ENCODE results near the gene ITGB5. TPM values are rescaled to one million over a fixed set of nuclear protein-coding genes. Genes with fewer than 3 reads are reported as not detected.

The ITGB5 gene
- total RNA-seq, 1 donor from 2014 or later: 70.0 TPM

DNA sequence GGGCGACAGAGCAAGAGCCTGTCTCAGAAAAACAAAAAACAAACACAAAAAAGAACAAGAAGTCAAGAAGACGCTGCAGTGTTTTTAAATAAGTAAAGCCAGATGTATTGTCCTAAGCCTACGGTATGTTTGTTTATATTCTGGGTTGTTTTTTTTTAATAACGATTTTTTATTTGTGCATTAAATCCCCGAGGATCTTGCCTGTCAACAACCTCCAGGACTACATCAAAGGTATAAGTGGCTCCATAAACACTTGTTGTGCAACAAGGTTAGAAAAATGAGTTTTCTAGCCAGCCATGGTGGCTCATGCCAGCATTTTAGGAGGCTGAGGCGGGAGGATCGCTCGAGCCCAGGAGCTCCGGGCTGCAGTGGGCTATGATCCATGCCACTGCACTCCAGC, 26.1 kb downstream of the ITGB5 start:
- no peak for DNase-seq (ENCODE audit: low read depth in 2 of 2)

DNA sequence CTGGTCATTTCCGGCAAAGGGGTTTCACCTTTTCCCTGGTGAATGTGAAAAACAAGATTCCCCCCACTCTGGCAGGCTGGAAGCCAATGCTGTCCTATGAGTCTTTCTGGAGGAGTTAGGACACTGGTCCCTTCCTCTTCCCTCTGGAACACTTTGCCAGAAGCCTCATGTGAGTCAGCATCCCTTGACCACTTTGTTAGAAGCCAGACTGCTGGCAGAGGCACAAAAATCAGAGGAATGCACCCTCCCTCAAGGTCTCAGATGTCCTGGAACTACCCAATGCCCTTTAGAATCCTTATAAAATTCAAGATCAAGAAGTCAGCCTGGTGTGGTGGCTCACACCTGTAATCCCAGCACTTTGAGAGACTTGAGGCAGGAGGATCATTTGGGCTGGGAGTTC, 26.6 kb downstream of the ITGB5 start:
- DNase-seq (ENCODE audit: low read depth in 2 of 2): peak; percentile 24 to 95

GRCh38 chr3:124859025-124859424, 28.1 kb downstream of the ITGB5 start:
- peak in 1 of 2 donors; percentile 93 for DNase-seq (ENCODE audit: low read depth in 2 of 2)

GRCh38 chr3:124858275-124858674, 28.9 kb downstream of the ITGB5 start:
- DNase-seq (ENCODE audit: low read depth in 2 of 2): peak in 1 of 2 donors; percentile 50

DNA sequence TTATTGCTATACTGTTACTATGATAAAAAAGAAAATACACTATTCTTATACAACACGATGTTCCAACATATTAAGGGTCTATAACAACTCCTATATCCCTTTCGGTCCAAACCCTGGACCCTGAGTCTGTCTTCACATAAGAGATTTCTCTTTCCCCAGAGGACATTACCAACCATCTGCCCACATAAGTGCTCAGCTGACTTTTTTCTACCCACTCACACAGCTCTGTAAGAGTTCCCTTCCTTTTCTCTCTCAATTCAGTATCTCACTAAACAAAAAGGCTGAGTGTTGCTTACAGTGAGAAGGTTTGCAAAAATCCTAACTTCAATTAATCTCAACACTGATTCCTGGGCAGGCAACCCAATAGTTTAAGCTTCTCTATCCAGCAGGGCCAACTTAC, 30.5 kb downstream of the ITGB5 start:
- DNase-seq (ENCODE audit: low read depth in 2 of 2): no peak

DNA sequence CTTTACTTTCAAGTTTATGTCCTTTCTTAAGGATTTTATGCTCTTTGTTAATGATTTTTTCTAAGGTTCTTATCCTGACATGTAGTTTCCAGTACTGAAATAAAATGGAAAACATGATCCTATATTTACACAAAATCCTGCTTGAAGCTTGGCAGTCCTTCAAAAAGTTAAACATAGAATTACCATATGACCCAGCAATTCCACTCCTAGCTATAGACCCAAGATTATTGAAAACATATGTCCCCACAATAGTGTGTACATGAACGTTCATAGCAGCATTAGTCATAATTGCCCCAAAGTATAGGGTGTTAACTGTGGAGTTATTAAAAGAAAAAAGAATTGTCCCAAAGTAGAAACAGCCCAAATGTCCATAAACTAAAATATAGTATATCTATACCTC, 33.2 kb downstream of the ITGB5 start:
- no peak for DNase-seq (ENCODE audit: low read depth in 2 of 2)

DNA sequence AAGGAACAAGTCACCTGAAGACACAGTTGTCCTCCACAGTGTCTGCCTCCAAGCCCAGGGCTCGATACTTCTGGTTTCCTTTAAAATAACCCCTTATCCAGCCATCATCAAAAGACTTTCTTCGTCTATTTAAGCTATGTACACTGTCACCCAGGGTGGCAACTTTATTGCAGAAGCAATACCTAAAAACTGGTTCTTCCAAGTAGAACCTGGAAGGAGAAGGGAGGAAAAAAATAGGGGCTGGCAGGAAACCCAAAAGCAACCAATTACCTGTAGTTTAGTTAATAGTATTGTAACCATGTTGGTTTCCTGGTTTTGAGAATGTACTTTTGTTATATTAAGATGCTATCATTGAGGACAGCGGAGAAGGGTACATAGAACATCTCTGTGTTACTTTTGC, 33.7 kb downstream of the ITGB5 start:
- DNase-seq (ENCODE audit: low read depth in 2 of 2): no peak

DNA sequence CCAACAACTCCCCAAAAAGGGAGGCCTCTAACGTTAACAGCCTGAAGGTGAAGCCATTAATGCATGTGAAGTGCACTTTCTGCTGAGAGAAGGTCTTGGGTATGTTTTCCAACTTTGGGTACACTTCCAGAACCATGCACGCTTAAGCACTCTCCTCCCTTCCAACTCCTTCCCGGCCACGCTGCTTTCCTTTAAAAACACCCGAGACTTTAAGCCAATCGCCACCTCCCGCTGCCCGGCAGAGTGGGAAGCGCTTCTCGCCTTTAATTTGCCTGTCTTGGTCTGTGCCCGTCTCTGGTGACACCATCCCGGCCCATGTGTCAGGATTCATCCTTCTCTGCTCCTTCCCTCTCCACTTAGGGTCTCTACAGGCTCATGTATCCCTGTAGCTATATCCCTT, 35.3 kb downstream of the ITGB5 start:
- DNase-seq (ENCODE audit: low read depth in 2 of 2): no peak

- no peak for DNase-seq (ENCODE audit: low read depth in 2 of 2)
These were observed 36.0 kb downstream of the ITGB5 start for GRCh38 chr3:124851136-124851535.

GRCh38 chr3:124850633-124851032, 36.5 kb downstream of the ITGB5 start:
- no peak for DNase-seq (ENCODE audit: low read depth in 2 of 2)

DNA sequence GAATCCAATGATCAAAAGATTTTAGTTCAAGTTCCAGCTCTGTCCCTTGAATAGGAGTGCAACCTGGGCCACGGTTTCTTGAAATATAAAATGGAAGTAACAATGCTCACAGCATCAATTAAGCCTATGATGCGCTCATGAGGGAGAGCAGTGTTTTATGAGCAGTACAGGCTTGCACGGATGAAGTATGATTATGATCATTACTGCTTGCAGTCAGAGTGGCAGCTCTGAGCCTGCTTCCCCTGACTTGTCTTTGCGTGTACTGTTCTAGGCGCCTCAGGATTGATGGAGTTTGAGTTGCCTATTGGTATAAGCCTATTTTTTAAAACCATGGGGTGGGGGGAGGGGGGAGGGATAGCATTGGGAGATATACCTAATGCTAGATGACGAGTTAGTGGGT, 37.0 kb downstream of the ITGB5 start:
- no peak for DNase-seq (ENCODE audit: low read depth in 2 of 2)

DNA sequence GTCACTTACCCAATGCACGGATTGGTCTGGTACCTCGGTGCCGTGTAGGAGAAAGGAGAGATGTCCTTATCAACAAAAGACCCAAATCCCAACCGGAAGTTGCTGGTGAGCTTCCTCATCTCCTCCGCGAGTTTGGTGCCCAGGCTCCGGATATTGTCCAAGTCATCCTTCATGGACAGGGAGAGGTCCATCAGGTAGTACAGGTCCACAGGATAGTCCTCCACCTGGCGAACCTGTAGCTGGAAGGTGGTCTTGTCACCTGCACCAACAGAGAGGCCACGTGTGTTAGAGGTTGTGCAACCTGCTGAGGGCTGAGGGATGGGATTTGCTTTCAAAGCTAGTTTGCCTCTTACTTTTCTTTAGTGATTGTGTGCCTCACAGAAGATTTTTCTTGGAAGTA, 38.9 kb downstream of the ITGB5 start:
- DNase-seq (ENCODE audit: low read depth in 2 of 2): no peak

DNA sequence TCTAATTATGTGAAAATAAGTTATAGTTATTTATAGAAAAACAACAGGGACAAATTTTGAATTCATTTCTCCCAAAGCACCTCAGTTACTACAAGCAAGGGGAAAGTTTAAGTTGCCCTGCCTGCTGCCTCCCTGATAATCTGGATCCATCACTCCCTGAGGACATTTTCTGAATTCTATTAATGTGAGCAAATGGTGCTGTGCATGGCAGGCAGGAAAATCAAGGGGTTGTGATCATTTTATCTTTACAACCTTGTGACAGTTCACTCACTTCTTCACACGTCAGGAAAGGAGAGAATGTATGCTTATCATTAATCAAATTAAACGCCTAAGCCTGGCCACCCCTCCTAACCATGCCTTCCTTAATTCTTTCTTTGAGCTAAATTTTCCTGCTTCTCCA, 39.3 kb downstream of the ITGB5 start:
- DNase-seq (ENCODE audit: low read depth in 2 of 2): no peak

DNA sequence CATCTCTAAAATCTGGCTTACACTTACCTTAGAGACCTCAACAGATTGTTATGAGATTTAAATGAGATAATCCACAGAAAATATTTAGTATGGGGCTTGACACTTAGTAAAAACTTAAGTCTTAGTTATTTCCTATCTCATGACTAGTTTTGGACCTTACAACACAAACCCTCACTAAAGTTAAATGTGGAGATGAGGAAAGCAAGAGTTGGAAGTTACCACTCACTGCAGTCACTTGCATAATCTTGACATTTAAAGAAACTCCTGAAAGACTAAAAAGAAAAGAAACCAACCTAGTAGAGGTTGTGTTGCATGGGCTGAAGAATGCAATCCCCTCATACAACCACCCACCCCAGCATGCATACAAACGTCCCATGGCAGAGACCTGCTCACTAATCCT, 40.1 kb downstream of the ITGB5 start:
- DNase-seq (ENCODE audit: low read depth in 2 of 2): no peak

GRCh38 chr3:124846189-124846588, 41.0 kb downstream of the ITGB5 start:
- no peak for DNase-seq (ENCODE audit: low read depth in 2 of 2)

- DNase-seq (ENCODE audit: low read depth in 2 of 2): peak in 1 of 2 donors; percentile 62
These were observed 41.8 kb downstream of the ITGB5 start for GRCh38 chr3:124845406-124845805.

DNA sequence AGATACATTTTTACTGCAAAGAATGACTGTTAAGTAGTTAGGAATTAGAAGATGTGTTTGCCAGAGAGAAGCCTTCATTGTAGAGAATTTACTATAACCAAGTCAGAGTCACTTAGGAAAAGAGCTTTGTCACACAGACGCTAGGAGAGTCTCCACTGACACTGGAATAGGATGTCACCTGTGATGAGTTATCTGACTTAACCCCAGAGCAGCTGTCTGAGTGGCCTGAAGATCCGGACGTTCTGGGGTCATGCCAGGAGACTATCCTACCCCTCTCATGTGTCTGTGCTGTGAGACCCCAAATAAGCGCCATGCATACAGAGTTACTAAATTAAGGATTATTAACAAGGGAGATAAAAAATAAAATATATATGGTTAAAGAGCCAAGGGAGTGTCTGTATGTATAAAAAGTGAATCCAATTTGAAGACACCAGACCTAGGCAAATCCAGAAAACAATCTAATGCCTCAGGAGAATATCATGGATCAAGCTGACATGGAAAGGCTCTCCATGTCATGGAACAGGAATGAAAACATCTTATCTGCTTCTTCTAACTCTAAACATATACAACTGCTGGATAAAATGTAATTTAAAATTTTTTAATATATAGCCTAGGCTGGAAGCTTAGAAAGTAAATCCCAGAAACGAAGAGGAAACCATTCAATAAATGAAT, 43.5 kb downstream of the ITGB5 start:
- no peak for DNase-seq (ENCODE audit: low read depth in 2 of 2)

DNA sequence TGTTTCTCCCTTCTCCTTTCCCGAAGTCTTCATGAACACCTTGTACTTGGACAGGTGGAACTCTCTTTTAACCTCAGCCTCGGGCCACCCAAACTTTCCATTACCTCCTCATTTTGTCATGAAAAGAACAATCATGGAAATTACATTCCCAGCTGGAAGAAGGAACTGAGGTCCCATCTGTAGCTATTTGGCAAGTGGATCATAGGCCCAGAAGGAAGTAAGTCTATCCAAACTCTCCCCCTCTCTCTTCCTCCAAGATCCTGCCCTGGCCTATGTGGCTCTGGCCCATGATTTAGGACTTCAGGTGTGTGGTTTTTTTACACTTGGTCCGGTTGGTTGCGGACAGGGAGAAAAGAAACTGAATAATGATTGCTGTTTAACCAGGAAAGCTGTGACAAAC, 44.1 kb downstream of the ITGB5 start:
- no peak for DNase-seq (ENCODE audit: low read depth in 2 of 2)

GRCh38 chr3:124841517-124841916, 45.6 kb downstream of the ITGB5 start:
- DNase-seq (ENCODE audit: low read depth in 2 of 2): no peak

- no peak for DNase-seq (ENCODE audit: low read depth in 2 of 2)
These were observed 46.8 kb downstream of the ITGB5 start for GRCh38 chr3:124840331-124840730.

- DNase-seq (ENCODE audit: low read depth in 2 of 2): no peak
These were observed 47.3 kb downstream of the ITGB5 start for GRCh38 chr3:124839896-124840295.

- no peak for DNase-seq (ENCODE audit: low read depth in 2 of 2)
These were observed 48.2 kb downstream of the ITGB5 start for GRCh38 chr3:124838963-124839362.

DNA sequence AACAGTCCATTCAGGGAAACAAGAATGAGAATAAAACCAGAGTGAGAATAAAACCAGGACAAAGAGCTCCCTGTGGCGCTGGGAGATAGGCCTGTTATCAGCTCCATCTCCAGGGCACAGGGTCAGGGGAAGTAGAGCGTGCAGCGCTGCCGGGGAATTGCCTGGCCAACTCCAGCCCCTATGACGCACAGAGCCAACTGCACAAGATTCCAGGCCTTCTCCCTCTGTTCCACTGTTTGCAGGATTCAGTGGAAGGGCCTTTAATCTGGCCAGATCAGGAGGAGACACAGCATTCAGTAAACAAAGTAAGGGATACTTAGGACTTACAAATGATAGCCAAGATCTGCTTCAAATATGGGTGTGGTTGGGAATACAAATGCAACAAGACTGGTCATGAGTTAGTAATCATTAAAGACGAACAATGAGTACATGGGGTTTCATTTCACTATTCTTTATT, 49.4 kb downstream of the ITGB5 start:
- DNase-seq (ENCODE audit: low read depth in 2 of 2): peak; percentile 30 to 89

DNA sequence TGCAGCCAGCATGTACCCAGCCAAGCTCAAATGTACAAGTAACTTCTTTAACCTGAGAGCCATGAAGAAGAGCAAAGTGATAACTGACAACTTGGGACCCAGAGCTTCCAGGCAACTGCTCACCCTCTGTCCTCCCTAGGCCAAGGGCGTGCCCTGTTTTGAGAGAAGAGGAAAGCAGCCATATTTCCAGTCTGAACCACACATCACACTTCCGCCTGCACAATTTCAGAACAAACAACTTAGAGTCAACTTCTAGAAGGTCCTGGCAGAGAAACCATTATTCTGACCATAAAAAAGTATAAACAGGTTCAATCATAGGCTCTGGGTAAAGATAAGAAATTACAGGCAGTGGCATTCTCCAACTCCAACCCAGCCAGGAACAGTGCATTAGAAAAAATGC, 50.1 kb downstream of the ITGB5 start:
- DNase-seq (ENCODE audit: low read depth in 2 of 2): peak in 1 of 2 donors; percentile 37

Data from dermis microvascular lymphatic vessel endothelial cell (primary cell).